Renal cortex interstitium (tissue), 11 donors: ENCODE results near the gene EIF2AK3. TPM values are rescaled to one million over a fixed set of nuclear protein-coding genes. Genes with fewer than 3 reads are reported as not detected.
"Not testable (repeated sequence)": the region's sequence is repeated elsewhere in the genome, so short reads cannot be mapped to it uniquely, and the experiment has no call there.

ENCODE experiments used
- DNase-seq, 11 donors: peaks; one replicate each; pipeline ENCODE4 v3.0.0-alpha.2; 2013; ENCODE audit warnings: low read depth in 9 of 11, low spot score in 4 of 11; ENCODE audit errors: extremely low read depth in 1 of 11
- polyA plus RNA-seq, 3 donors: library from polyadenylated mRNA; unstranded; fragments of 120-200 nt; gene quantifications; one replicate each; pipeline ENCODE4 v1.2.1, GENCODE V29; 2013; ENCODE audit not compliant: insufficient read length in 3 of 3

Gene EIF2AK3
- polyA plus RNA-seq, 3 donors, result 26.0 to 29.4 (median 28.5) TPM

DNA sequence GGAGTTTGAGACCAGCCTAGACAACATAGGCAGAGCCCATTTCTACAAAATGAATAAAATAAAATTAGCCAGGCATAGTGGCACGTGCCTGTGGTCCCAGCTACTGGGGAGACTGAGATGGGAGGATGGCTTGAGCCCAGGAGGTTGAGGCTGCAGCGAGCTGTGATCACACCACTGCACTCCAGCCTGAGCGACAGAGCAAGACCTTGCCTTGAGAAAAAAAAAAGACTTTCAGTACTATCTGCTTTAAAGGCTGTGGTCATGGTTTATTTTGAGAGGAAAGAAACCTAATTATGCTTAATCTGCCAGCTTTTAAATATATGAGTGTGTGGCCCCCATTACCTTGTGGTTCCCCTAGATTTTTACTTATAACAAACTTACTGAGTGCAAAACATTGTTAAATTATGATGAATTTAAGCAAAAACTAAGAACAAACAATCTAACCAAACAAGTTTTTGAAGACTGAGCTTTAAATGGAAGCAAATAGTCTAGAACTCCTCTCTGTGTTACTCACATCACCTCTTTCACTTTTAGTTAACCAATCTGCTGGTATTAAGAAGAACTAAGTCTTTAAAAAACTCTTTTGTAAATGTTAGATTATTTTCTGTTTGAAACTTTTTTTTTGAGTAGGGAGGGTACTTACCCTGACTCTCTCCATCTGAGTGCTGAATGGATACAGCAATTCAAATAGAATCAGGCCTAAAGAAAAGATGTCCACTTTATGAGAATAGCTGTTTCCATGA, 65.4 kb downstream of the EIF2AK3 start:
- no peak for DNase-seq

DNA sequence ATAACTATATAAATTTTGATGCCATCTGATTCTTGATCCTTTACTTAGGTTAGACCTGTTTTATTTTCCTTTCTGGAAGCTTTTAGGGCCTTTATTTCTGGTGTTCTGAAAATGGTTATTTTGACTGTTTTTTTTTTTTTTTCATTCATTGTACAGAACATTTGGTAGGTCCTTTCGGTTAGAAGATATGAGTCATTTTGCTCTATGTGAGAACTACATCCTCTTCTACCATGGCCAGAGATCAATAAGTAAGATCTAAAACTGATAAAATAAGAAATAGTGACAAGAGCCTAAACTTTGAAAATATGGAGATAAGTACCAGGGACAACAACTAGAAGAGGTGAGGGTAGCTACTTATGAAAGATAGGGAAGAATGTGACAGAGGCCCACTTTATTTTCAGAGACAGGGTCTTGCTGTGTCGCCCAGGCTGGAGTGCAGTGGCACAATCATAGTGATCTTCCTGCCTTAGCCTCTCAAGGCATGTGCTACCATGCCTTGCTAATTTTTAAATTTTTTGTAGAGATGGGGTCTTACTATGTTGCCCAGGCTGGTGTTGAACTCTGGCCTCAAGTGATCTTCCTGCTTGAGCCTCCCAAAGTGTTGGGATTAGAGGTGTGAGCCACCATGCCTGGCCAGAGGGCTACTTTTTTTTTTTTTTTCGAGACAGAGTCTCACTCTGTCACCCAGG, 66.5 kb downstream of the EIF2AK3 start:
- DNase-seq, result no peak

DNA sequence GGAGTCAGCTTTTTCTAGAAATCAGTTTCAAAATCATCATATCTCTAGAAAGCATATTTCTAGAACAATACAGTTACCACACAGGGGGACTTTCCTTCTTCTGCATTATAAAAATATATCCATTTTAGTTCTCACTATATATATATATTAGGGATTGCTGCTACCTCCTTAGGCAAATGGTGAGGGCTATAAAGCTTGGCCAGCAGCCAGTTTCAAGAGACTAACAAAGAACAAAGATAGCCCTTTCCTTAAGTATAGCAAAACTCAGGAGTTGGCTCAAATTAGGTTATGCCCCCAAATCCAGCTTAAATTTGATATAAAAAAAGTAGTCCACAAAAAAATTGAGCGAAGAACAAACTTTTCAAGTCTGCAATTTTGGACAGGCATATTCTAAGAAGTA, 70.0 kb downstream of the EIF2AK3 start:
- DNase-seq, result no peak

DNA sequence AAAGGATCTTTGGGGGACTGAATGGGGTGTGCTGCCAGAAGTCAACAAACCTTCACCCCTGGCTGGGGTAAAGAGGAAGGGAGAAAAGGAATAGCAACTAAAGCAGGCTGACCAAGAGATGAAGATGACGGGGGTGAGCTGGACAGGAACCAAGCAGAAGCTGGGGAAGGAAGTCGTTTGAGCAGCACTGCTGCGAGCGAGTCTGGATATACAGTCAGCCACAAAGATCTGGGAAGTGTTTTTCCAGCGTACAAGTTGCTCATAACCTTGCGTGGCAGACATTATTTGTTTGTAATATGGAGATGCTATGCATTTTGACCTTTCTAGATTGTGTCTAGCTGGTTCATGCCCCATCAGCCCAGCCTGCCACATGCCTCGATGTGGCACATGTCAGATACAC, 71.2 kb downstream of the EIF2AK3 start:
- DNase-seq, result no peak

DNA sequence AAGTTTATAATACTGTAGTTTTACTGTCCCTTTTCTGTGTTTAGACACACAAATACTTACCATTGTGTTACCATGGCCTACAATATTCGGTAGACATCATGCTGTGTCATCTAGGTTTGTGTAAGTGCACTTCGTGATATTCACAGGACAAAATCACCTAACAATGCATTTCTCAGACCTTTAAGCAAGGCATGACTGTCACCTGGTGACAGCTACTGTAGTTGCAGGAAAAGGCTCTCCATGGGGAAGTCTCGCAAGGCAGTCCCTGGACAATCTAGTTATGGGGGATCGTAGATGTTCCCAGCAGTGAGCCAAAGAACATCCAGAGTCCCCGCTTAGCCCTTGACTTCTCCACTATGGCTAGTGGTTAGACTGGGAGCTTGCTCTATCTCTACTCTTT, 73.1 kb downstream of the EIF2AK3 start:
- no peak for DNase-seq

DNA sequence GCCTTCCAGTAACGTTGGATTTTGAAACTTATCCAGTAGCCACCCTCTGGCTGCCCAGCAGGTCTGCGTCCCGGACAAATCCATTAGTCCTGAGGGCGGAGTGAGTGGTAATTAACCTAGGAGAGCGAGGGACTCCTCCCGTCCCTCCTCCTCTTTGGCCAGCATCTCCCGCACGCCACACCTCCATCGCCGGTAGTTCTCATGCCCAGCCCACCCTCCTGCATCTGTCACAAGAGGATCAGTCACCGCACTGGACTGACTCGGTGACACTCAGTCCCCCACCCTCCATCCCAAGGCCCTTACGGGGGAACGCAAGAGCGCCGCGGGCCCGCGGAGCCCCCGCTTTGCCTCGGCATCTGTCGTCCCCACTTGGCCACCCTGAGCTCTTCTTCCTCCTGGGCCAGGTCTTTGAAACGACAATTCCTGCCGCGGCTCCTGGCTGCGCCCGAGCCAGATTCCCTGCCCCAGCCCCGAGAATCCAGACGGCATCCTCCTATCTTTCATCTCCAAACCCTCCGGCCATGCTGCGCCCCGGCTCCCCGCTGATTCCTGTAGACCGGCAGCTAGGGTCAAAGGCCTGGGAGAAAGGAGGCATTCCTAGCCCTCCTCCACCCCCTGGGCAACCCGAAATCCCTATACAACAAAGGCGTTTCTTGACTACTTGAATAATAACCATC, 77.5 kb downstream of the EIF2AK3 start:
- DNase-seq, result no peak

DNA sequence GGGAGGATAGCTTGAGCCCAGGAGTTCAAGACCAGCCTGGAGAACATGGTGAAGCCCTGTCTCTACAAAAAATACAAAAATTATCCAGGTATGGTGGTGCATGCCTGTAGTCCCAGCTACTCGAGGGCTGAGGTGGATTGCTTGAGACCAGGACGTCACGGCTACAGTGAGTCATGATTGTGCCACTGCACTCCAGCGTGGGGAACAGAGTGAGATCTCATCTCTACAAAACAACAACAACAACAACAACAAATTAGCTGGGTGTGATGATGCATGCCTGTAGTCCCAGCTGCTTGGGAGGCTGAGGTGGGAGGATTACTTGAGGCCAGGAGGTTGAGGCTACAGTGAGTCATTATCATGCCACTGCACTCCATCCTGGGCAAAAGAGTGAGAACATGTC, 81.0 kb downstream of the EIF2AK3 start:
- not testable (repeated sequence) for DNase-seq

DNA sequence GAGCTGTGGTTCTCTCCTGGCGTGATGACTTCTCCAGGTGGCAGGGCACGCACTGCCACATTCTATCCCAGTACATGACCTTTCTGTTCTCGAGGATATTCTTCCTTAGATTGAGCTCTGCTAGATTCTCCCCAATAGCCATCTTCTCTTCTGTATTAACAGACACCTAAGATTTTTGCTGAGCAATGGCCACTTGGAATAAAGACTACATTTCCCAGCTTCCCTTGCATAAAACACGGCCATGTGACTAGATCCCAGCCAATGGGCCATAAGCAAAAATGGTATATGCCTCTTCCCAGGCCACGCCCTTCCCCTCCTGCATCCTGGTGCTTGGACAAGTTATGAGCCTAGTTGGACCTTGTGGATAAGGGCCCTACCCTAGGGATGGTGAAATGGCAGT, 82.1 kb downstream of the EIF2AK3 start:
- no peak for DNase-seq

DNA sequence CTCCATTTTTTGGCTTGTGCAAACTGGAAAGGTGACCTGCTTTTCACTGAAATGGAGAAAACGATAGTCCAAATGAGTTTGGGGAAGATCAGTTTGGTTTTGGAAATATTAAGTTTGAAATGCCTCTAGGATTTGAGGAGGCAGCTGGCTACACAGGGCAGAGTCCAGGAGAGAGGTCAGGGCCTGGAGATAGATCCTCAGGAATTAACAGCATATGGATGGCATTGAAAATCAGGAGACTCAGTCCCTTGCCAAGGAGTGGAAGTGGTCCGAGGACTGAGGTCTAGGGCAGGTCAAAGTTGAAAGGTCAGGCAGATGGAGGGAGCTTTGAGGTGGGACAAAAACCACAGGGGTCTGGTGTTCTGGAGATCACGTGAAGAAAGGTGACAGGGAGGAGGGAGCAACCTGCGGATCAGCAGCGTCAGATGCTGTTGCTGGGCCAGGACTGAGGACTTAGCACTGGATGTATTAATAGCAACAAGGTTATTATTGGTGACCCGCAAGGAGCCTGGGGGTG, 83.7 kb downstream of the EIF2AK3 start:
- no peak for DNase-seq

DNA sequence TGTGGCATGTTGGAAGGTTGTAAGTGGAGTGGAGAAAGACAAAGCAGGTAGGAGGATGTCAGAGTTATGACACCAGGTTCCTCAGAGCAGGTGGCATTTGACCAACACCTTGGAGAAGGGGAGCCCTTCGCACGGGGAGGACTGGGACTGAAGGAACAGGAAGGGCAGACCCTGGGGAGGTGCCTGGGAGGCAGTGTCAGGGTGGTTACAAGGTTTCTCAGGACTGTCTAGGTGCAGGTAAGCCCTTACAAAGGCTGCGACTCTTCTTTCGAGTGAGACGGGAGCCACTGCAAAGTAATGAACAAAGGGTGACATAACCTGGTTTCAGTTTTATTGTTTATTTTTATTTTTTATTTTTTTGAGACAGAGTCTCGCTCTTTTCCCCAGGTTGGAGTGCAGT, 84.6 kb downstream of the EIF2AK3 start:
- DNase-seq, result no peak

DNA sequence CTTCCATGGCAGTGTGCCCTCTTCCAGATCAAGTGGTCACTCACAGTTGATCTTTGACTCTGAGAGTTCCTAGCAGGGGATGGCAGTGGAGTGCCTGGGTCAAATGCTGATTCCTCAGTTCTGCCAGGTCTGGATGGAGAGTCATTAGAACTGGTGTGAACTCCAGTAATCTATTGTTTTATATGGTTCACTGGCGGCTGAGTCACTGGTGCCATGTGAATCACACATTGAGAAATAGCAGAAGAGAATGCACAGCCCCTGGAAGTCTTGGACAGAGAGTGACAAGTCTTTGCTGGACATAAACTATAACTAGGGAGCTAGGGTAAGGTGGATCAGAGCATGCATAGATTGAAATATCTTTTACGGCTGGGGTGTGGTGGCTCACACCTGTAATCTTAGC, 86.9 kb downstream of the EIF2AK3 start:
- DNase-seq, result no peak

DNA sequence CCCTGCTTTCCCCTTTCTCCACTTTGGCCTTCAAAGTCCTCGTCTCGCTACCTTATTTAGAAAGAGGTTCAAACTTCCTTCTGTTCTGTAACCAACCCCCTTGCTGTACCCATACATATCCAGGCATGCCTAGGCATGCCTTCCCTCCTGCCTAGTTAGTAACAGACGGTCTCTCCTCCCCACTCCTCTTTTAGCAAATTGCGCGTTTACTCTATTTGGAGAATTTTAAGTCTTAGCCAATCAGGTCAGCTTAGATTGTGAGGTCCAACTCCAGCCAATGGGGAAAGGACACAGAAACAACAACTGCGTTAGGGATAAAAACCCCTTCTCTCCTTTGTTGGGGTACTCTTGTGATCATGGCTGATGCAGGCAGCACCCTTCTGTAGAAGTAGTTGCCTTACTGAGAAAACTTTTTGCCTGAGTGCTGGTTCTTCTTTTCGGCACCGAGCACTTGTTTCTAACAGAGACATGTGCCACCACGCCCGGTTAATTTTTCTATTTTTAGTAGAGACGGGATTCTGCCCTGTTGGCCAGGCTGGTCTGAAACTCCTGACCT, 88.8 kb downstream of the EIF2AK3 start:
- no peak for DNase-seq

DNA sequence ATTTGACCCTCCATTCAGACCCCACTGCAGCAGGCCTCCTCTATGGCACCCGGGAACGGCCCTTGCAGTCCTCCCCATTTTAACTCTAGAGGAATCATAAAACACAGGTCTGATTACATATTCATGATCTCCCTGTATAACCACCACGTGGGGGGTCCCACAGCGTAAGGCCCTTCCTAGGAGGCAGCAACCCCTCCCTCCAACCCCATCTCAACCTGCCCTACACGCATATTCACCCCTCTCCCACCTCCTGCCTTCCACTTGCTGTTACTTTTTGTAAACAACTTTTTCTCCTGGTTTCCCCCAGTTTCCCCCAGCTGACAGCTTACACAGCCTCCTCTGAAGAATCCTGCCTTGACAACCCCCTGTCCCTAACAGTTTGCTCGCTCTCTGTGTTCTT, 89.6 kb downstream of the EIF2AK3 start:
- no peak for DNase-seq

DNA sequence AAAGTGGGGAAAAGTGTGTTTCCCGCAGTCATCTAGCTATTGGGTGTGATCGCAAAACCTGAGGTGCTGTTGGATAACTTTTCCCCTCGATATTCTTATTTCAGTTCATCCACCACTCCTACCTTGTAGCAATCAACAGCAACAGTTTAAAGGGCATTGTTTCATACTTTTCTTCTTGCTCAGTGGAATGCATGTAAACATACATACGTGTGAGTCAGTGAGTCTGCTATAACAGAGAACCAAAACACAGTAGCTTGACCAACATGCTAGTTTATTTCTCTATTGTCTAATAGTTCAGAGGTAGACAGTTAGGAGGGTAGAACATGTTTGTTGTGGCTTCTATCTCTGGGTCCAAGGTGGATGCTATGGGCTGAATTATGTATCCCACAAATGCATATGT, 97.2 kb downstream of the EIF2AK3 start:
- DNase-seq, result no peak

DNA sequence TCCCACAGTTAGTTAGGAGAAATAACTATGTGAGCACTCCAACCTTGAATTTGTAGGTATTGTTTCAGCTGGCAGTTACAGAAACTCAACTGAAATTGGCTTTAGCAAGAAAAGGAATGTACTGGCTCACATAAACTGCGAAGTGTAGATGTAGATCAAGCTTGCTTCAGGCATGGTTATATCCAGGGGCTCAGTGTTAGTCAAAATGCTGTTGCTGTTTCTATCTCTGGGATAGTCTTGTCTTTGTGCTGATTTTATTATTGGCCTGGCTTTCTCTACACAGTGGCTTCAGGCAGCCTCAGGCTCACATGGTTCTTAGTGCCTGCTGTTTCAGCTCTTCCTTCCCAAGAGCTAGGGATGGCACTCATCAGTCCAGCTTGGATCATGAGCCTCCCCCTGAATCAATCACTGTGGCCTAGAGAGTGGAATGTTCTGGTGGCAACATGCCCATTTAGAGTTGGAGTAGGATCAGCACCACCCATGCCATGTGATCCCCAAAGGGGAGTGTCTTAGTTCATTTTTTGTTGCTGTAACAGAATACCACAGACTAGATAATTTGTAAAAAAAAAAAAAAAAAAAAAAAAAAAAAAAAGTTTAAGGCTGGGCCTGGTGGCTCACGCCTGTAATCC, 105.7 kb downstream of the EIF2AK3 start:
- no peak for DNase-seq

DNA sequence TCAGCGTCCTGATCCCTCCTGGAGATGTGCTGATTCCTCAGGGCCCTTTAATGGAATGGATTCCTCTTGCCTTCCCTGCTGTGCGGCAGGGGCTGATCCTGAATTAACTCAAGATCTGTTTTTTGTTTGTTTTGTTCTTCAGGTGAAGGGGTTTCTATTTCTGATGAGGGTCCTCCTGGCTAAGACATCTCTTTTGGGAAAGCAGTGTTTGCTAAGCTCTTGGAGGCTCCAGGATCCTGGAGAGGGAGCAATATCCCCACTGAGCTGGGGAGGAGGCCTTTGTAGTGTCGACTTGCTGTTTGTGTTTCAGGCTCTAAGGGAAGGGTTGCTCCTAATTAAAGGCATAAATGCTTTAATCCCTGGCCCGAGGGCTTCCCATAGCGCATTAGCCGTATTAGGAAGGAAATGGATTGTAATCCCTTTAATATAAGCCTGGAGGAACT, 109.5 kb downstream of the EIF2AK3 start:
- no peak for DNase-seq
